Measurements from ENCODE around the gene UBXN11. TPM values are rescaled to one million over a fixed set of nuclear protein-coding genes. Genes with fewer than 3 reads are reported as not detected.
A peak's percentile ranks its signal among the peaks of the same experiment; 100 is the strongest.

The UBXN11 gene
- total RNA-seq (2014; rRNA removed; shearing (Covaris generic)), result 3.5 and 5.3 TPM in 2 replicates

DNA sequence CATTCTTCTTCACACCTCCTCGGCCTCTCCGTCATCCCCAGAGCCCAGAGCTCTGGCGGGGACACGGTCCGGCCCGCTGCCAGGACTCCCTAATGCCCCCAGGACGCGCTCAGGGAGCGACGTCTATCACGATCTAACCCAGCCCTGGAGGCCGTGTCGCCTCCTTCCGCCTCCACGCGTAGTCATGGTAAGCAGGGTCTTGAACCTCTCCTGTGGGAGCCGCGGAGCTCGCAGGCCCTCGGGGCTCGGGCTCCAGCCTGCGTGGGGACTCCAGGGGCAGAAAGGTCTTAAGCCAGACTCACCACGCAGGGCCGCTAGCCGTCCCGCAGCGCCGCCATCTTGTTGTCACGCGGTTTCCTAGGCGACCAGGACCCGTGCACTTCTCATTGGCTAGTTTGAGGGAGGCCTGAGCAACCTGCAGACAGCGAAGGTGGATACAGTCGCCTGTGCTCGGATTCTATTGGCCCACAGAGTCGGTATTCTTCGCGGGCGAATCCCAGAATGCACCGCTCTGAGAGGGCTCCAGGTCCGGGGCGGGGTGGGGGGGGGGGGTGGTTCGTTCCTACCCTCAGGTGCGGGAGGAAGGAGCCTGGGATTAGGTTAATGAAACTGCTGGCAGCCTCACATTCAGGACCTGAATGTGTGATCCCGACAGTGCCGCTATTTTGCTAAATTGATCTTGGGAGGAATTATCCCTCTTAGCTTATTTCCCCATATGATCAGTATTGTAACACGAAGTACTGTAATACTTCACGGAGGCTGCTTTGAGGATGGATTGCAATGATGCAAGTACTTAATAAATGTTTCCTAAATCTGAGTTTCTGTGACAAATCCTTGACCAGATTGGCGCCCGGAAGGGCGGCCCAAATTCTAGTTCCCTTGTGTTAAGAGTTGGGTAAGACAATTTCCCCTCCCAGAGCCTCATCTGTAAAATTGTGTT lies at the start of gene UBXN11:
Gene UBXN11, minus strand, starts transcription at position 347 of the 940 bp plus-strand sequence. CDS start 3,753 bp downstream, outside the sequence.
- H3K36me3 ChIP-seq, result no peaks in the 10 kb centered on the region
- H3K9me3 ChIP-seq (replicated peaks), result no peaks in the 10 kb centered on the region
- H3K27me3 ChIP-seq, result peaks cover 10% of the 10 kb centered on the region
- H3K4me3 ChIP-seq, result peak within 1 kb of the TSS; percentile 75
- peak; percentile 95 to 97 for DNase-seq
- H3K4me1 ChIP-seq, result peaks cover 13% of the 10 kb centered on the region
- no peak within 1 kb of the TSS for H3K27ac ChIP-seq

DNA sequence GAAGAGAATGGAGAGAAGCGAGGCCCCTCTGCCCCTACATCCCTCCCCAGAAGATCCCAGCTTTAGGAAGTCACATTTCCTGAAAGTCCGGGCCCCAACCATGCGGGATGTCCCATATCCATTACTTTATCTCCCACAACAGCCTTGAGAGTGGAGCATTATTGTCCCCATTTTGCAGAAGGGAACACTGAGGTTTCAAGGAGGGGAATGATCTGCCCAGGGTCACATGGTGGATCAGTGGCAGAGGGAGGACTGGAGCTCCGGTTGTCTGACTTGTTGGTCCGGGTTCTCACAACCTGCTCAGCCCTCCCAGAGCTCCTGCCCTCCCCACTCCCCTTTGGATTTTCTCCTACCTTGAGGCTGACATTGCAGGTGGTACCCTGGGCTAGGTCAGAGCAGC lies 49.7 kb upstream of the UBXN11 start:
- Histone ChIP-seq H3K27ac (no peak overlapping the region), H3K36me3 (no peaks in the 10 kb centered on the region), H3K9me3 (replicated peaks) (no peaks in the 10 kb centered on the region), H3K4me3 (no peak overlapping the region), H3K4me1 (no peaks in the 10 kb centered on the region; the same call in 1 of the 2 replicates), H3K27me3 (peaks cover 35% of the 10 kb centered on the region)
- DNase-seq, result no peak

DNA sequence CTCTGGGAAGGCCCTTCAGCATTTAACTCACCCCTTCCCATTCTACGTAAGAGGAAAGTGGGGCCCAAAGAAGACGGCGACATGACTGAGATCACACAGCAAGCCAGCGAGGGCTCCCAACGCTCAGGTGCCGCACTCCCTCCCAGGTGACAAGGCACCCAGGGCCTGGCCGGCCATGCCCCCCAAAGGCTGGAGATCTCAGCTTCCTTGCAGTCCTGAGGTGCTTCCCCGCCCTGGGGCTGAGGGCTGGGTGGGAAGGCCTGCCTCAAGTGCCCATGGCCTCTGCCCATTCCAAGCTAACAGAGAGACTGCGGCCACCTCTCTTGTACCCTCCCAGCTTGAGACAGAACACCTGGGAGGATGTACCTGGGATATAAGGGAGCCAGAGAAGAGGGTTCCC lies 48.5 kb upstream of the UBXN11 start:
- no peaks in the 10 kb centered on the region for H3K36me3 ChIP-seq
- H3K27ac ChIP-seq, result no peak overlapping the region
- no peak overlapping the region for H3K4me3 ChIP-seq
- DNase-seq, result no peak
- H3K27me3 ChIP-seq, result peaks cover 32% of the 10 kb centered on the region
- no peaks in the 10 kb centered on the region for H3K9me3 ChIP-seq (replicated peaks)
- peaks cover under 1% of the 10 kb centered on the region for H3K4me1 ChIP-seq

DNA sequence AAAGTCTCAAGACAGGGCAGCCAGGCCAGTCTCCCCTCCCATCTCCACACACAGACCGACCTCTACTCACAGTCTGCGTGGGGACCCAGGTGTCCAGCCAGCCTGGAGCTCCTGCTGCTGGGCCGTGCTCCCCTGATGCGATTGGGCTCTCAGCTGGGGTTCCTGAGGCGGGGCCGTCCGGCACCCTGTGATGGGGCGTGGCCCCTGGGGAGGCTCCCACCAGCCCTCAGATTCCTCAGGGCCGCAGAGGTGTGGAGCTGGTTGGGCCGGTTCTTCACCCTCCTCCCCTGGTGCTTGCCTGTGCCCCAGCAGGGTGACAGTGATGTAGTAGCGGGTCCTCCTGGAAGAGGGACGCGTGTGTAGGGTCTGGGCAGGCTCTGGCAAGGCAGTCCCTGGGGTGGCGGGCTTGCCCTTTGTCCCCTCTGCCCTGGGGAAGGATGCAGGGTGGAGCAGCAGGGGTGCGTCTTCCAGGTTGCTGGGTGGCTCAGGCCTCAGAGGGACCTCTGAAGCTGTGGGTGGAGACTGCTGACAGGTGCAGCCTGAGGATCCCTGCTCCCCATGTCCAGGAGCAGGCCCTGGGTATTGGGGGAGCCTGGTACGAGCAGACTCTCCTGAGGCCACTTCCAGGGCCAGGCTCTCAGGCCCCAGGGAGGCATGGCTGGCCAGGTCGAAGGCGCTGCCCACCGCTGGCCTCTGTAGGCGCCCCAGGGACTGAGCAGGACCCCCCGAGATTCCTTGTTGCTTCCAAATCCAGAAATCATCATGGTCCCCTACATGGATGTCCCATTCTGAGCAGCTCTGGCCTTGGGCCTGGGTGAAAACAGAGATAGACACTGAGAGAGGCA lies 47.8 kb upstream of the UBXN11 start, which contains the start of gene CRYBG2:
Gene CRYBG2, minus strand, starts transcription at position 155 of the 845 bp plus-strand sequence. CDS start 7,473 bp downstream, outside the sequence.
- Histone ChIP-seq H3K4me3 (no peak within 1 kb of the TSS), H3K27ac (no peak within 1 kb of the TSS), H3K9me3 (replicated peaks) (no peaks in the 10 kb centered on the region), H3K36me3 (no peaks in the 10 kb centered on the region), H3K27me3 (peaks cover 32% of the 10 kb centered on the region), H3K4me1 (peaks cover 5% of the 10 kb centered on the region)
- no peak for DNase-seq

GRCh38 chr1:26353210-26353859 lies 46.9 kb upstream of the UBXN11 start:
- H3K4me3 ChIP-seq, result no peak overlapping the region
- peaks cover 32% of the 10 kb centered on the region for H3K27me3 ChIP-seq
- H3K27ac ChIP-seq, result no peak overlapping the region
- H3K9me3 ChIP-seq (replicated peaks), result no peaks in the 10 kb centered on the region
- H3K36me3 ChIP-seq, result no peaks in the 10 kb centered on the region
- H3K4me1 ChIP-seq, result peaks cover 5% of the 10 kb centered on the region
- DNase-seq, result no peak

DNA sequence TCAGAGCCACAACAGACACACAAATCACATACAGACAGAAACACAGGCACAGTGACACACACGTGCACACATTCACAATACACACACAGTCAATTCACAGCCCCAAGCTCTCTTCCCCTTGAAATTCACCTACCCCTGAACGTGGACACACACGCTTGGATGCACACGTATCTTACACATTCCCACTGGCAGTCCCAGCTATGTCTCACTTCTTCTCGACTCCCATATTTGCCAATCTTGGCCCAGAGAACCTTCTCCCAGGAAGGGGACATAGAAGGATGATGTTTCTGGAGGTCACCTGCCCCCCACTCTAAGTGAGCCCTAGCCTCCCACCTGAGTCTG lies 45.9 kb upstream of the UBXN11 start:
- Histone ChIP-seq H3K9me3 (replicated peaks) (no peaks in the 10 kb centered on the region), H3K4me1 (peaks cover 5% of the 10 kb centered on the region), H3K4me3 (no peak overlapping the region), H3K27ac (no peak overlapping the region), H3K36me3 (no peaks in the 10 kb centered on the region), H3K27me3 (peaks cover 24% of the 10 kb centered on the region)
- DNase-seq, result no peak

GRCh38 chr1:26351590-26352337 lies 45.3 kb upstream of the UBXN11 start:
- H3K9me3 ChIP-seq (replicated peaks), result no peaks in the 10 kb centered on the region
- H3K36me3 ChIP-seq, result no peaks in the 10 kb centered on the region
- peaks cover 22% of the 10 kb centered on the region for H3K27me3 ChIP-seq
- no peak overlapping the region for H3K4me3 ChIP-seq
- peaks cover 5% of the 10 kb centered on the region for H3K4me1 ChIP-seq
- DNase-seq, result no peak
- no peak overlapping the region for H3K27ac ChIP-seq

GRCh38 chr1:26350701-26351589 lies 44.5 kb upstream of the UBXN11 start:
- Histone ChIP-seq H3K9me3 (replicated peaks) (no peaks in the 10 kb centered on the region), H3K4me3 (no peak overlapping the region), H3K4me1 (peaks cover 5% of the 10 kb centered on the region), H3K36me3 (no peaks in the 10 kb centered on the region), H3K27ac (no peak overlapping the region), H3K27me3 (peaks cover 23% of the 10 kb centered on the region)
- DNase-seq, result no peak

DNA sequence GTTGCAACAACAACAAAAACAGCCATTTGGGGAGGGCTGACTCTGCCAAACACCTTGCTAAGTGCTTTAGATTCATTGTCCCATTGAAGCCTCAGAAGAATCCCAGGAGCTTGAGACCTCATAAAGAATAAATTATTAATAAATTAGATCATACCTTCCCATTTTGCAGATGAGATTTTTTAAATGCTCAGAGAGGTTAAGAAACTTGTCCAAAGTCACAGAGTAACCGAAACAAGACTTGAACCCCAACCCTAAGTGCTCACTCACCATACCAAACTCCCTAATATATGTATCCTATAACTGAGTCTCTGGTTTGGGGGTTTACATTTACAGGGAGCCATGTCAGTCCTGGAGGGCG lies 43.9 kb upstream of the UBXN11 start:
- peaks cover 22% of the 10 kb centered on the region for H3K27me3 ChIP-seq
- no peaks in the 10 kb centered on the region for H3K9me3 ChIP-seq (replicated peaks)
- no peak overlapping the region for H3K4me3 ChIP-seq
- no peaks in the 10 kb centered on the region for H3K36me3 ChIP-seq
- no peak overlapping the region for H3K27ac ChIP-seq
- no peak for DNase-seq
- peaks cover 5% of the 10 kb centered on the region for H3K4me1 ChIP-seq

DNA sequence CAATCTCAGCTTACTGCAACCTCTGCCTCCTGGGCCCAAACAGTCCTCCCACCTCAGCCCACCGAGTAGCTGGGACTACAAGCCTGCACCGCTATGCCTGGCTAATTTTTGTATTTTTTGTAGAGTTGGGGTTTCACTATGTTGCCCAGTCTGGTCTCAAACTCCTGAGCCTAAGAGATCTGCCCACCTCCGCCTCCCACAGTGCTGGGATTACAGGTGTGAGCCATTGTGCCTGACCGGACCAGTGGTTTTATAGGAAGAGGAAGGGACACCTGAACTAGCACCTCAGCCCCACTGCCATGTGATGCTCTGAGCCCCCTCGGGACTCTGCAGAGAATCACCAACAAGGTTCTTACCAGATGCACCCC lies 43.4 kb upstream of the UBXN11 start:
- peaks cover 5% of the 10 kb centered on the region for H3K4me1 ChIP-seq
- H3K36me3 ChIP-seq, result no peaks in the 10 kb centered on the region
- no peaks in the 10 kb centered on the region for H3K9me3 ChIP-seq (replicated peaks)
- DNase-seq, result no peak
- H3K4me3 ChIP-seq, result no peak overlapping the region
- no peak overlapping the region for H3K27ac ChIP-seq
- peaks cover 18% of the 10 kb centered on the region for H3K27me3 ChIP-seq

- no peak overlapping the region for H3K4me3 ChIP-seq
- H3K27ac ChIP-seq, result no peak overlapping the region
- H3K4me1 ChIP-seq, result peaks cover 5% of the 10 kb centered on the region
- DNase-seq, result peak; percentile 59 to 70
- H3K9me3 ChIP-seq (replicated peaks), result no peaks in the 10 kb centered on the region
- peaks cover 18% of the 10 kb centered on the region for H3K27me3 ChIP-seq
- no peaks in the 10 kb centered on the region for H3K36me3 ChIP-seq
Observed at GRCh38 chr1:26349188-26349876, 42.9 kb upstream of the UBXN11 start.

DNA sequence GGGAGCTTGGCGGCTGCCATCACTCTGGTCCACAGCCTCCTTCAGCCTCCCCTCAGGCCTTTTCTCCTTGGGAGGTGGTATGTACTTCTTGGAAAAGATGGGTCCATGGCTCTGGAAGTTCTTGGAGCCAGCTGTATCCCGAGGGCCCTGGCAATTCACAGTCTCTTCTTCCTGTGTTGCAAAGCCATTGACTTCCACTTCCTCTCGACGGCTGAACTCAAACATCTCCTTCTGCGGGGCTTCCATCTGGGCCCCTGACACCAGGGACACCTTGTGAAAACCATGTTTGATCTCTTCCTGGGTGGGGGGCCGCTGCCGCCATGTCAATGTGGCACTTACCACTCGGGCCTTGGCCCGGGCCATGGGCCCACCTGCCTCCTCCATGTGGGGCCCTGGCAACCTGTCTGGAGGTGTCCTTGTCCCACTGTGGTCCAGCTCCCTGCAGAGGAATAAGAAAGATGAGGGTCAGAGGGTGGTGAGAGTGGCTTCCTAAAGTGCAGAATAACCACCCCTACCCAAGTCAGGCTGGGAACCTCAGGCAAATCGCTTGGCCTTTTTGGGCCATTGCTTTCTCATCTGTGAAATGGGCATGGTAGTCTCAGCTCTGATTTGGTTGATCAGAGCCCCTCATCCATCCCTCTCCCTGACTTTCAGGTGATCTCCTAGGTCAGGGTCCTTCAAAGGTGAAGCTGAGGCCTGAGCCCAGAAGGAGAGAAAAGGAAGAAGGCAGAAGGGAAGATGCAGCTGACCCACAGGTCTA lies 40.0 kb upstream of the UBXN11 start:
- Histone ChIP-seq H3K4me3 (no peak overlapping the region), H3K27ac (no peak overlapping the region), H3K27me3 (peaks cover 38% of the 10 kb centered on the region), H3K9me3 (replicated peaks) (no peaks in the 10 kb centered on the region), H3K4me1 (peaks cover 5% of the 10 kb centered on the region), H3K36me3 (no peaks in the 10 kb centered on the region)
- no peak for DNase-seq

All from SJCRH30 (cell line).